Astrocyte (in vitro differentiated cells and primary cell): ENCODE data around the gene FIG4.

Experiments
- CTCF ChIP-seq: IDR thresholded peaks from 2 replicates; pipeline ENCODE4 v1.5.1; 2011; ENCODE audit warnings: low read depth, mild to moderate bottlenecking, inconsistent platforms, low read length, moderate library complexity; ENCODE audit not compliant: insufficient read depth
- EZH2 ChIP-seq: IDR thresholded peaks from 2 replicates; pipeline ENCODE4 v1.6.1; 2012; ENCODE audit warnings: mild to moderate bottlenecking, low read length, inconsistent platforms; ENCODE audit not compliant: insufficient read depth

GRCh38 chr6:109808837-109809236, 117.7 kb downstream of the FIG4 start:
- TF ChIP-seq CTCF (no peak), EZH2 (no peak)
